ENCODE measurements around the gene DRAM2.

Gene DRAM2

DNA sequence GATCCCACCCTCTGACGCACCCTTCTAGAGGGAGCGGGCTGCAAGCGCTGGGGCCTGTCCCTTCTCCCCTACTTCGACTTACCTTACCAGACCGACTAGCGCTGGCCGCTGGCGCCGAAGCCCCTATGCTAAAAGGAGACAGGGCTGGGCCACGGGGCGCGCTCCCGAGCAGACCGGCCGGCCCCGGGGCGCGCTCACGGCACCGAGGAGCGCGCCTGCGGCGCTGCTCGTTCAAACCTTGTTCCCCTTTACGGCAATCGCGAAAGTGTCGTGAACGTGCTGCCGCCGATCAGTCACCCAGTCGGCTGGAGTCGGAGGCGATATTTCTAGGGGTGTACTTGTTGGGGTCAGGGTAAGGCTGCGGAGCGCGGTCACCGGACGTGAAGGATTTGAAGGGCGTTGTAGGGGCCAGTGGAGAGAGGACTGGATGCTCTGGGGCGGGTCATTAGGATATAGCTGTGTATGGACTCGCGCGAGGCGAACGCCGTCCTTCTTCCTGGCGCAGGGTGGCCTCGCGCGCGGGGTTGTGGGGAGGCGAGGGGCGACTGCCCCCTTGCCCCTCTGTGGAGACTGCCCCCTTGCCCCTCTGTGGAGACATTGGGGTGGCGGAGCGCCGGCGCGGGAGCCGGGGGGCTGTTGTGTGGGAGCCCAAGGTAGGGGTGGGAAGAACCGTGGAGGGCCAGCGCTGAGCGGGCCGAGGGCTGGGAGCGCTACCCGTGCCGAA is at the start of gene DRAM2, which contains the start of gene CEPT1:
DRAM2 (minus strand) TSS at position 138 of the 724 bp plus-strand sequence. CDS start 8,539 bp downstream, outside the sequence.
CEPT1 (plus strand) TSS at position 268 of the 724 bp plus-strand sequence. CDS start 7,492 bp downstream, outside the sequence.
- DNase-seq (ENCODE audit: low spot score) = peak; percentile 98

DNA sequence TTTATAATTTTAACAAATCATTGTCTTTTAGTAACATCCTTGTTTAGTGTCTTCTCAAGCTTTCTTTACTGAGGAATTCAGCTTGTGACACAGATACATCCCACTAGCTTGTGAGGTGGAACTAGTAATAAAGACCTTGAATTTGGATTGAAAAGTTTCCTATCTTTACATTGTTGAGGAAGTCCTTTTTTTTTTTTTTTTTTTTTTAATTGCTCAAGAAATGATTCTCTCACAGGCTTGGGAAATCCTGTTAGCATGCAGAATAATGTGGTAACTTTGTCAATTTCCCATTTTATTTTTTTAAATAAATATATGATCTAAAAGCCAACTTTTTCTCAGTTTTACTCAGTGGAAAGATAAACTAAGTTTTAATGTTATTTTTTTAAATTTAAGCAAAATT is 44.8 kb upstream of the DRAM2 start:
- DNase-seq (ENCODE audit: low spot score) = no peak

DNA sequence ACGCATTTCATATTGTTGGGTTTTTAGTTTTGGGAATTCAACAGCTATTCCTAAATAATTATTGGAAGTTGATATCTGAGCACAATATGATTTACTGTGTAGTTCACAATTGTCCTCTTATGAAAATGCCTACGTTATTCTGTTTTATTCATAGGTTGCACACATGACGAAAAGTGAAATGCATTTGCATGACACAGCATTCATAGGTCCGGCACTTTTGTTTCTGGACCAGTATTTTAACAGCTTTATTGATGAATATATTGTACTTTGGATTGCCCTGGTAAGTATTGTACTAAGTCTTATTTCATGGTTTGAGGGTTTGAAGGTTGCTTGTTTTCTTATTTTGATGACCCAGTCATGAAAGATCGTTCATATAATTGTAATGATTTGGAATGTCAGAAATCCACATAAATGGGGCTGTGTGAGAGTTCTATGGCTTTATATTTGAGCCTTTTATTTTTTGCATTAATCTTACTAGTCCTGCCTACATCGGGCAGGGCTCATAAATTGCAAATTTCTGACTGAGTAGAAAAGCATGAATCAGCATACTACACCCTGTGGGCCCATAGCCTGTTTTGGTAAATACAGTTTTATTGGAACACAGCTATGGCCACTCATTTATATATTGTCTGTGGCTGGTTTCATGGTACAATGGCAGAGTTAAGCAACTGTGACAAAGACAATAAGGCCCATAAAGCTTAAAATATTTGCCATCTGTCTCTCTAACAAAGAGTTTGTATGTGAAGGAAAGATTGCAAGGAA is 43.6 kb upstream of the DRAM2 start:
- no peak for DNase-seq (ENCODE audit: low spot score)

DNA sequence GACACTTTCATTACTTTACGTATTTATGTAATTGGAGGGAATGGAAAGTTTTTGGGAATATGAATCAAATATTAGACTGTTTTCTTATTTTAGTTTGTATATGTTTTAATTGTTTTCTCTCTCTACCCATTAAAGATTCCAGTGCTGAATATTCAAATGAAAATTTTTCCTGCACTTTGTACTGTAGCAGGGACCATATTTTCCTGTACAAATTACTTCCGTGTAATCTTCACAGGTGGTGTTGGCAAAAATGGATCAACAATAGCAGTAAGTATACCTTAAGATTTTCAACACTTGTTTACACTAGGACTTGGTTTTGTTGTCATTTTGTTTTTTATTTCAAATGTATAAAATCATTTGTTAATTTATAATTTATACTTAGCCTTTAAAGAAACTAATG is 42.2 kb upstream of the DRAM2 start:
- DNase-seq (ENCODE audit: low spot score) = no peak

DNA sequence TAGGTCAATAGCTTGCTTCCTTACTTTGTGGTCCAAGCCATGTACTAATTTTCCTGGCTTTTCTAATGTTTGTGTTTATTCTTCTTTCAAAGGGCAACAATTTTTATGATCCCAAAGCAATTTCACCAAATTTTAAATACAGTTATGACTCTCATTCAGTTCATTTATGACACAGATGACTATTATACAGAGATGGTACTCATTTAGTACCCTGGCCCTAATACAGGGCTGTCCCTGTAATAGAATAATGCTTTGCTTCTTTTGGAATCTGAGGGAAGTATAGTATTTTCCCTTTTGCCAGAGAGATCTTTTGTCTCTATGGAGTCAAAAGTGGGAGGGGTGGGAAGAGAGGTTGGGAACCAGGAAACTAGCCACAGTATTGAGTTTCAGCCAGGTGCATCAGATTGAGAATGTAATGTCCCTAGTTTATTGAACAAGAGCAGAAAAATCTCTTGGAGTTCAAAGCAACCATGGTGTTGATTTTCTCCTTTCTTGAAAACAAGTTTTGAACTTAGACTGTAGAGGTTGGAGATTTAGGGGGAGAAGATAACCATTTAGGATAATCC is 40.2 kb upstream of the DRAM2 start:
- DNase-seq (ENCODE audit: low spot score) = no peak

DNA sequence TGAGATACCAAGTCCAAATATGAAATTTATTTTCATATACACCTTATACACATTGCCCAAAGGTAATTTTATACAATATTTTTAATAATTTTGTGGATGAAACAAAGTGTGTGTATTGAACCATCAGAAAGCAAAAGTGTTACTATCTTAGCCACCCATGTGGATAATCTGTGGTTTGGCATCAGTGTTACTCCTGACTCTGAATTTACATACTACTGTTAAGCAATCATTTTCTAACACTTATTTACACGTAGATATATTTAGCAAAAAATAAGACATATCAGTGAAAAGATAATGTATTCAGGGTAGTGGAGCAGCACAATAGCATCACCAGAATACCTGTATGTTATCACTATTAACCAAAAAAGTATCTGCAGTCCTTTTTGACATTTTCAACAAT is 36.8 kb upstream of the DRAM2 start:
- no peak for DNase-seq (ENCODE audit: low spot score)

DNA sequence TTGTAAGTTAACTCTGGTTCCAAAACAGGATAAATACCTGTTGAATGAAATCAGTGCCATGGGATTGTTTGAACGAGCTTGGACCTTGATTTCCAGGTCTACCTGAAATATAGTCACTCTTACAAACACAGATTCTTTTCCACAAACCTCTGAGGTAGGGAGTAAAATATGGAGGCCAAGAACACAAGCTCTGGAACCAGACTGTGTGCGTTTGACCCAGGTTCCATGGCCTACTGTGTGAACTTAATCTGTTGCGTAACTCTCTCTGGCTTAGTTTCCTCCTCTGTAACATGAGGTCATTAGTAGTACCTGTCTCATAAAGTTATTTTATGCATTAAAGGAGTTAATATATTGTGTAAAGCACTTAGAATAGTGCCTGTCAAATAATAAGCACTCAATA is 35.5 kb upstream of the DRAM2 start:
- no peak for DNase-seq (ENCODE audit: low spot score)

DNA sequence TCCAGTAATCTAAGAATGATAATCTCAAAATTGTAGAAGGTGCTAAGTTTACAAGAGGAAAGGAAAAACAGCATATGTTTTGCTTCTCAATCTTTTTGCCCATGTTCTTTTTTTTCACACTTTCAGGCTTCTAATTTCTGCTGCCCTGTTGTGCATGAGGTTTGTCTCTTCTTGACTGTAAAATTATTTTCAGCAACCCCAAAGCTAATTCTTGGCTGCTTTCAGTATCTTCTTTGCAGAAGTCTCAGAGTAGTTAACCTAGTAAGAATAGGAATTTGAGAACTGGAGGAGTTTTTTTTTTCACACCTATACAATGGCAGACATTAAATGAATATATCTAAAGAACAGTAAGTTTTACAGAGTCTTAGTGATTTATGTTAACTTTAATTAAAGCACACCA is 34.2 kb upstream of the DRAM2 start:
- DNase-seq (ENCODE audit: low spot score) = no peak

DNA sequence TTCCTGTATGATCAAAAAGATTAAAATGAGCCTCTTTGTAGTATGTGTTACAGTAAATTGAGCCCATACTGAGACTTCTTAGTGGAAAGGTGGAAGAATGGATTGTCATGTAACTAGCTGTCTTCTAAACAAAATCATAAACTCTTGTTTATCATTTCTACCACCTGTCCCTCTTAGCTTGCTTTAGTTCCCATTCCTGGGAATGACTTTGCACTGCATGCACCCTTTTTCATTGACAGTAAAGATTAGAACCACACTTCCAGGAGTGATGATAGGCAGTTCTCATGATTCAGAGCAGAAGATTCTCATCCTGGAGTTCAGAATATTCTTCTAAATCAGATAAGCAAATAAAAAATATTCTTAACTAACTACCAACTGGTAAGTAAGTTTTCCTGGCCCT is 32.6 kb upstream of the DRAM2 start:
- no peak for DNase-seq (ENCODE audit: low spot score)

DNA sequence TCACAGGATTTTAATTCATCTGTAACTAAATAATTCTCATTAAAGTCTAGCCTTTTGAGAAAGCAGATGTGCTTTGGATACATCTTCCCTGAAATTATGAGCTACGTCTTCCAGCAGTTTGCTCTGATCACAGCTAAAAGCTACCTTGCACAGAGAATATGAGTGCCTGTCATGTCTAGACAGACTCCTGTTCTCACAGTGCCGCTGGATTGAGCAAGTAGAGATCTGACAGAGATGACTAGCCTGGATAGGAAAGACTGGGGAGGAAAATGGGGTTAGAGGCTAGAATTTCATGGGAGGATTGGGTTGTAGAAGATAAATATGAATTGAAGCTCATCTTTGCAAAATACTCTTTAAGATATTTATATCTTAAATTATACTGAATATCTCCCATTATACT is 24.3 kb upstream of the DRAM2 start:
- no peak for DNase-seq (ENCODE audit: low spot score)

DNA sequence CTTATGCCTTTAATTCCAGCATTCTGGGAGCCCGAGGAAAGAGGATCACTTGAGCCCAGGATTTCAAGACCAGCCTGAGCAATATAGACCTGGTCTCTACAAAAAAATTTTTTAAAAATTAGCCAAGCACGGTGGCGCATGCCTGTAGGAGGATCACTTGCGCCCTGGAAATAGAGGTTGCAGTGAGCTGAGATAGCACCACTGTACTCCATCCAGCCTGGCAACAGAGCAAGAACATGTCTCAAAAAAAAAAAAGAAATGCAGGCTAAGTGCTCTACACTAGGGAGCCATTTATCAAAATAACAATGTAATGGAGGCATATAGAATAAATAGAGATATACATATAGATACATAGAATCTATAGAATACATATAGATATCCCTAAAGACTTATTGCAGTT is 23.5 kb upstream of the DRAM2 start:
- DNase-seq (ENCODE audit: low spot score) = no peak

DNA sequence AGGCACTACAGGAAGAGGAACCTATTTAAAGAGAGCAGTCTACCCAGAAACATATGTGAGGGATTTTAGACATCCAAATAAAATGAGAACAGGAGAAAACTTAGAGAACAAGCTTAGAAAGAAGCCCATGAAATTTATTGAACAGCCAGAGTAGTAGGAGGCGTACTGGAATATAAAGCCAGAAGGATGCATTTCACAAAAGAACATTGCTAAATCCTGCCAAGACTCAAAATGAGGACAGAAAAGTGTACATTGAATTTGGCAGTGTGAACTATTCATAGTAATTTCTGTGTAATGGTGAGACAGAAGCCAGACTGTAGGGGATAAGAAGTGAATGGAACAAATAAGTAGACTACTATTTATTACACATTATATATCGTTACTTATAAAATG is 22.6 kb upstream of the DRAM2 start:
- DNase-seq (ENCODE audit: low spot score) = no peak

DNA sequence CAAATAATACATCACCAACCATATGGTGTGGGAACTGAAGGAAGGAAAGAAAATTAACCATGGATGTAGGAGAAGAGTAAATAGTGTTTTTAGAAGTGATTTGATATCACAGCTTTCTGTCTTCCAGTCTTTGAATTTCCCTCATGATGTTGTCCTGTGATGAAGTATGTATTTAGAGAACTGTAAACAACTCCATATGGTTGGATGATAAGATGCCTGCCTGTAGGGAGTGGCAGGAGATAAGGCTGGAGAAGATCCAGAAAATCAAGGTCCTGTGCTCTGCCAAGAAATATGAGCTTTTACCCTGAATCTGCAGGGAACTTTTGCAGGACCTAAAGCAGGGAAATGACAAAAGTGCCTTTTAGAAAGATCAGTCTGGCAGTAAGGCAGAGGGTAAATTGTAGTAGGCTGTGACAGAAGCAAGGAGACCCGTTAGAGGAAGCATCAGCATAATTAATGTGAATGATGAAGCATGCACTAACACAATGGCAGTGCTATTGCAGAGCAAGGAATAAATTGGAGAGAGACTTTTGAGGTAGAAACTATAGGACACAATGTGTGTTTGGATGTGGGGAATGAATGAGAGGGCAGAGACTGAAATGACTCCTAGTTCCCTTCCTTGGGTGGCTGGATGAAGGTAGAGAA is 22.1 kb upstream of the DRAM2 start:
- no peak for DNase-seq (ENCODE audit: low spot score)

DNA sequence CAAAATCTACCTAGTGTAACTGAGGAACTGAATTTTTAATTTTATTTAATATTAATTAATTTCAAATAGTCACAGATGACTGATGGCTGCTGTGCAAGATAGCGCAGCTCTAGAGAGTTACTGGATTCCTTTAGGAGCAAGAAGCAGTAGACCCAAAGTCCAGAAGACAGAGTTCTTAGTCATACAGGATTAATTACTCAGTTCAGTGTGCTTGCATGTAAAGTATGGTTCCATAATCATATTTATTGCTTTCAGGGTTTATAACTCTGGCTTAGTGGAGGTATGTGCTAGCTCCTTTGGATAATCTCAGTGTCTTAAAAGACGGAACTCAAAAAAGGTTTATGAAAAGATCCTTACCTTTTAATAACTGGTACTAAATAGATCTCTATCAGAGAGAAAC is 17.5 kb upstream of the DRAM2 start:
- no peak for DNase-seq (ENCODE audit: low spot score)

DNA sequence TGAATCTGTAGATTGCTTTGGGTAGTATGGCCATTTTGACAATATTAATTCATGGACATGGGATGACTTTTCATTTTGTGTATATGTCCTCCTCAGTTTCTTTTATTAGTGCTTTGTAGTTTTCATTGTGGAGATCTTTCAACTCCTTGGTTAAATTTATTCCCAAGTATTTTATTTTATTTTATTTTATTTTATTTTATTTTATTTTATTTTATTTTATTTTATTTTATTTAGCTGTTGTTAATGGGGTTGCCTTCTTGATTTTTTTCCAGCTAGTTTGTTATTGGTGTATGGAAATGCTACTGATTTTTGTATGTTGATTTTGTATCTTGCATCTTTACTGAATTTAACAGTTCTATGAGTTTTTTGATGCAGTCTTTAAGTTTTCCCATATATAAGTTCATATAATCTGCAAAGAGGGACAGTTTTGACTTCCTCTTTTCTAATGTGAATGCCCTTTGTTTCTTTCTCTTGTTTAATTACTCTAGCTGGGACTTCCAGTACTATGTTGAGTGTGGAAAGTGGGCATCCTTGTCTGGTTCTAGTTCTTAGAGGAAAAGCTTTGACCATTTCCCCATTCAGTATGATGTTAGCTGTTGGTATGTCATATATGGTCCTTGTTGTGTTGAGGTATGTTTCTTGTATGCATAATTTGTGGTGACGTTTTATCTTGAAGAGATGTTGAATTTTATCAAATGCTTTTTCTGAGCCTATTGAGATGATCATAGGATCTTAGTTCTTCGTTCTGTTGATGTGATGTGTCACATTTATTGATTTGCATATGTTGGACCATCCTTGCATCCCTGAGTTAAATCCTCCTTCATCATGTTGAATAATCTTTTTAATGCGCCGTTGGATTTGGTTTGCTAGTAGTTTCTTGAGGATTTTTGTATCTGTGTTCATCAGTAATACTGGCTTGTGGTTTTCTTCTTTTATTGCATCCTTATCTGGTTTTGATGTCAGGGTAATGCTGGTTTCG is 14.4 kb upstream of the DRAM2 start:
- no peak for DNase-seq (ENCODE audit: low spot score)

DNA sequence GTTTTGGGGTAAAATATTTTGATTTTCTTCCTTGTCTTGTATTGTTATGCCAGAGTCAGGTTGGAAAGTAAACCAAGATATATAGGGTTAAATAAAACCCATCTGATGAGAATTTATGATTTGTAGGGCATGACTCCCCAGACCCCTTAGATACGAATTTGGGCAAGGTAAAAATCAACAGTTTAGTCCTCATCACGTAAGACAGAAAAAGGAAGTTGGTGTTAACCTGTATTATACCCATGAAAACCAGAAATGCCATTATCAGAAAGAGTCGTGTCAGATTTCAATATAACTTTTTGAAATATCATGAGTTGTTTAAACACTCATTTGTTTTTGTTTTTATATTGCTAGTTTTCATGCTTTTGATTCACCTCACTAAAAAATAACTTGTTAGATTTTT is 11.9 kb upstream of the DRAM2 start:
- DNase-seq (ENCODE audit: low spot score) = no peak

DNA sequence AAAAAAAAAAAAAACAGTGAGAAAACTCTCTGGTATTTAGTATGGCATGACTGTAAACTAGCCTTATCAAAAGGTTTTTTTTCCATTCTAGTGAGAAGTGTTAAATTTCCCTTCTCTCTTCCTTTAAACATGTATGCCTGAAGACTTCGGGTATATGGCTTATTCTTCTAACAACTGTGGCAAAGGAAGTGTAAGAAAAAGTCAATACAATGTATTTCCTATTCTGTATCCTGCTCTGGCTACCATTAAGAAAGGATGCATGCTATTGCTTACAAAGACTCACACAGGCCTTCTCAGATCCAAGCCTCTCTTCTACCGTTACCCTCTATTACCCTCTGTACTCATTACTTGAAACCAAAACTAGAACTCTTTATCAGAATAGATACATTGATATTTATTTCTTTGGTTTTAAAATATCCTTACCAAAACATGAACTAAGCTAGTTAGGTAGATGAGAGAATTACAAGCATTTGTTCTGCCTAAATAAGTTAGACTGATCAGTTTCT is 8.5 kb upstream of the DRAM2 start:
- DNase-seq (ENCODE audit: low spot score) = no peak

DNA sequence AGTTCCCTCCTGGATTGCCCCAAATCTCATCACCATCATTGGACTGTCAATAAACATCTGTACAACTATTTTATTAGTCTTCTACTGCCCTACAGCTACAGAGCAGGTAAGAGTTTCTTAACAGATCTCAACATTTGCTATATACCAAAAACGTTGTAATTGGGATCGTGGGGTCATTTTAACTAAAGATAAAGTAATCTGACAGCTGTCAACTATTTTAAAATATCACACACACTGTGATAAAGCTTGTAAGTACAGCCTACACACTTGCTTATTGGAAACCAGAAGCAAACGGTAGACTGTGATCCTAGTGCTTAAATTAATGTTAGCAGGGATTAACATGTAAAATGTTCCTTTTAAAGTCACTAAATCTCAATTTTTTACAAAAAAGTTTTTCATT is 8.1 kb upstream of the DRAM2 start:
- DNase-seq (ENCODE audit: low spot score) = no peak

DNA sequence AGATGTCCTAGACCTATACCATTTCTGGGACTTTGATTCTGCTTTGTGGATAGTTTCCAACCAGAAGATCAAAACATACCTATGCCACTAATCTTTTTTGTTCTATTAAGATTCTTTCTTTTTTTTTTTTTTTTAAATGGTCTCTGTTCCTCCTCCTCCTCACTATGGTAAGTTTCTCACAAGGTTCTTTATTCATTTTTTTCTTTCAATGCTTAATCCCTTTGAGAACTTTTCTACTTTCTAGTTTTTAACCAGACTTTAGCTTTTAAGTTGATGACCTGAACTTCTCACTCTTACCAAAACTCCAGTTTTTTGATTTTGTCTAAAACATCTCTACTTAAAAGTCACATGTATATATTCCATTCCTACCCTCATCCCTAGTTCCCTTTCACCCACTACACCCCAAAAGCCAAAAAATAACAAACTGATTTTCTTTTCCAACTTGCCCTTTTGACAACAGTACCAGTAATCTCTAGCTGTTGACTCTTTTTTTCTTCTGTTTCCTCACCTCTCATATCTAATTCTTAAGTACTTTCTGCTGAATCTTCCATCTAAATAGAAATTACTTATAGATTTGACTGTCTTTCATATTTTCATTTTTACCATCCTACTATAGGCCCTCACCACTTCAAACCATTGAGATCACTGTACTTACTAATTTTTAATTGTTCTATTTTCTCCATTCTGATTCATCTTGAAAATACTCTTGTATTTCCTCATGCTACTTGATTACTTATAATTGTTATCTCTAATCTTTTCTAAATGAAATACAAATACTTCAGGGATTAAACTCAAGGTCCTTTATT is 6.3 kb upstream of the DRAM2 start:
- no peak for DNase-seq (ENCODE audit: low spot score)

DNA sequence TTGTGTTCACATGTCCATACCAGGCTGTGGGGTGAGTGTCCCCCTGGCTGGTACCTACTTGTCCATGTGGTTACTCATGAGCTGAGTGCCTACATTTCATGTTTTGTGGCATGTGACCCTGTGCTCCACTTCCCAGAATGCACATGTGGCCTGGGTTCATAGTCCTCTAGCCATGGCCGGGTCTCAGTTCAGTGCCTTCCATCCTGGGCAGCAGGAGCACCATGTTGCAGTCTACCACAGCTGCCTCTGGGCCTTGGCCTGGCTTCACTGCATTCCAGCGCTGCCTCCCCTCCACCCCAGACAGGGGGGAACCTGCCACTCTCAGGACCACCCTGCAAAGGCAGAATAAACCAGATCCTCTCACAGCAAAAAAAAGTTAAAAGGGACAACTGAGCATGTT is 5.6 kb upstream of the DRAM2 start:
- no peak for DNase-seq (ENCODE audit: low spot score)
